SK-N-SH (cell line): Measurements from ENCODE around the gene EPHA6.

Experiments used
- CHD2 ChIP-seq: fragments of 150-350 bp; IDR thresholded peaks from 2 replicates; pipeline ENCODE4 v1.6.1; 2018; ENCODE audit warnings: low read length; ENCODE audit not compliant: partially characterized antibody
- EP300 ChIP-seq, 2 experiments: IDR thresholded peaks; 2 replicates each; pipeline versions ENCODE4 v1.4.0 to v1.6.1; 2012; ENCODE audit warnings: borderline replicate concordance in 1 of 2, low read depth in 1 of 2, low read length in 1 of 2
- MEF2A ChIP-seq: IDR thresholded peaks from 2 replicates; pipeline ENCODE4 v1.4.0; 2012; ENCODE audit warnings: low read depth, borderline replicate concordance
- TF ChIP-seq, protein P1 (sequence below): fragments of 200-600 bp; sonication (generic); IDR thresholded peaks from 2 replicates; pipeline ENCODE4 v1.6.1; 2017; ENCODE audit warnings: antibody characterized with exemption, mild to moderate bottlenecking, moderate library complexity

DNA sequence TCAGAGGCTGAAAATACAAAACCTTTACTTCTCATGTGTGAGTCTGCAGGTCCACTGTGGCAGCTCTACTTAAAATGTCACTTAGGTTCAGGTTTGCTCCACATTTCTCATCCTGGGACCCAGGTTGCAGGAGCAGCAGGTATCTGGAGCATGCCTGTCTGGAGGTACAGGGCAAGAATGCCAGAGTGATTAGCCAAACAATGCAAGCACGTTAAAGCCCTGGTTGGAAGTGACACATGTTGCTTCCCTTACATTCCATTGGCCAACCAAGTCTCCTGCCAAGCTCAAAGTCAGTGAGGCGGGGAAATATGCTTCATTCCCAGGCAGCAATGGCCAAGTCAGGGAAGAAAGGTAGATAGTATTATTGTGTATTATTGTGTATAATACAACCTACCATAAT, 873.3 kb downstream of the EPHA6 start:
- no peak for TF ChIP-seq CHD2
- TF ChIP-seq, protein P1, sequence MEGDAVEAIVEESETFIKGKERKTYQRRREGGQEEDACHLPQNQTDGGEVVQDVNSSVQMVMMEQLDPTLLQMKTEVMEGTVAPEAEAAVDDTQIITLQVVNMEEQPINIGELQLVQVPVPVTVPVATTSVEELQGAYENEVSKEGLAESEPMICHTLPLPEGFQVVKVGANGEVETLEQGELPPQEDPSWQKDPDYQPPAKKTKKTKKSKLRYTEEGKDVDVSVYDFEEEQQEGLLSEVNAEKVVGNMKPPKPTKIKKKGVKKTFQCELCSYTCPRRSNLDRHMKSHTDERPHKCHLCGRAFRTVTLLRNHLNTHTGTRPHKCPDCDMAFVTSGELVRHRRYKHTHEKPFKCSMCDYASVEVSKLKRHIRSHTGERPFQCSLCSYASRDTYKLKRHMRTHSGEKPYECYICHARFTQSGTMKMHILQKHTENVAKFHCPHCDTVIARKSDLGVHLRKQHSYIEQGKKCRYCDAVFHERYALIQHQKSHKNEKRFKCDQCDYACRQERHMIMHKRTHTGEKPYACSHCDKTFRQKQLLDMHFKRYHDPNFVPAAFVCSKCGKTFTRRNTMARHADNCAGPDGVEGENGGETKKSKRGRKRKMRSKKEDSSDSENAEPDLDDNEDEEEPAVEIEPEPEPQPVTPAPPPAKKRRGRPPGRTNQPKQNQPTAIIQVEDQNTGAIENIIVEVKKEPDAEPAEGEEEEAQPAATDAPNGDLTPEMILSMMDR, result no peak
- no peak for TF ChIP-seq EP300 (IDR thresholded peaks at IDR 0.05; ENCODE audit: borderline replicate concordance in 1 of 2, low read depth in 1 of 2, low read length in 1 of 2)
- TF ChIP-seq MEF2A, result no peak
